ENCODE data around the gene DYNC1LI2.
"Not testable (repeated sequence)": the region's sequence is repeated elsewhere in the genome, so short reads cannot be mapped to it uniquely, and the experiment has no call there.

DYNC1LI2 gene

DNA sequence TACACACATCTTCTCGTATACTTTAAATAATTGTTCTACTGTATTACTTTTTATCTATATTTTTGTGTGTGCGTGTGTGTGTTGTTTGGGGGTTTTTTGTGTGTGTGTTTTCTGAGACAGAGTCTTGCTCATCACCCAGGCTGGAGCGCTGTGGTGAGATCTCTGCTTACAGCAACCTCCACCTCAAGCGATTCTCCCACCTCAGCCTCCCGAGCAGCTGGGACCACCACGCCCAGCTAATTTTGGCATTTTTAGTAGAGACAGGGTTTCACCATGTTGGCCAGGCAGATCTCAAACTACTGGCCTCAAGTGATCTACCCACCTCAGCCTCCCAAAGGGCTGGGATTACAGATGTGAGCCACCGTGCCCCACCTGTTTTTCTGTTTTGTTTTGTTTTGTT, 53.4 kb downstream of the DYNC1LI2 start:
- no peak for DNase-seq (ENCODE audit: low read depth in 4 of 4, low spot score in 1 of 4)

DNA sequence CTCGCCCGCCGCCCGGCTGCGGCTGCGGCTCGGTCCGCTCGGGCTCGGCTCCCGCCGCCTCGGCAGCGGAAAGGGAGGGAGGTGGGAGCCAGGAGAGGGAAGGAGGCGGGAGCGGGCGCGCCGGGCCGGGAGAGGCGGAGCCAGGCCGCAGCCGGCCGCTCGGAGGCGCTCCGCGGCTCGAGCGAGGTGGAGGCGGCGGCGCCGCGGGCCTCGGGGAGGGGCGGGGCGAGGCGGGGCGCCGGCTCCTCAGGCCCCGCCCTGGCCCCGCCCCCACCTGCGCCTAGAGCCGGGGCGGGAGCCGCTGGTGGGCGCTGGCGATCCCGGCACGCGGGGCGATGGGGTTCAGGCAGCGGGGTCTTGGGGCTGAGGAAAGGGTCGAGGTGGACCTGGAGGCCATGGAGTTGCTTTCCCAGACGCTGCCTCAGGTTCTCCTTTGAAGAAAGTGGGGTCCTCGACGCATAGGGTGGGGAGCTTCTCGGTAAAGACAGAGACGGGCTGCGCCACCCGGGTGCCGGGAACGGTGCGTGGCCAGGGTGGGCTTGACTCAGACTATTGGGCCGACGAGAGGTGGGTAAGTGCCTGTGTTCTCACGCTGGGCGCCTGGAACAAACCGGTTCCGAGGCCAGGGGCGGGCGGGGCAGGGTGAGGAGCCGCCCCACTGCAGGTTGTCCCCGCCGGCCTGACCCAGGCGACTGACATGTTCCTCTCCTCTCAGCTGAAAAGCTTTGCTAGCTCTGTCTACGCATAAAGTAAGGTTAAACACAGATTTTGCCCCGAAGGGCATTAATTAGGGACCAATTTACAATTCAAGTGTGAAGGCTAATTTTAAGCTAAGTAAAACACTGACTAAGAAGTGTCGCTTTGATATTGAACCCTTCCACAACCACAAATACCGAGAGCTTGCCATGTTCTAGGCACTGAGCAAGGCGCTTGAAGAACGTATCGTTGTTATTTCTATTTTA, 54.5 kb downstream of the DYNC1LI2 start, which contains the start of gene CMTM4:
Gene CMTM4 (minus strand): TSS at position 75 of the 962 bp plus-strand sequence. CDS start 218 bp downstream, outside the sequence.
- peak; percentile 46 to 71 (median 62) for DNase-seq (ENCODE audit: low read depth in 4 of 4, low spot score in 1 of 4)

DNA sequence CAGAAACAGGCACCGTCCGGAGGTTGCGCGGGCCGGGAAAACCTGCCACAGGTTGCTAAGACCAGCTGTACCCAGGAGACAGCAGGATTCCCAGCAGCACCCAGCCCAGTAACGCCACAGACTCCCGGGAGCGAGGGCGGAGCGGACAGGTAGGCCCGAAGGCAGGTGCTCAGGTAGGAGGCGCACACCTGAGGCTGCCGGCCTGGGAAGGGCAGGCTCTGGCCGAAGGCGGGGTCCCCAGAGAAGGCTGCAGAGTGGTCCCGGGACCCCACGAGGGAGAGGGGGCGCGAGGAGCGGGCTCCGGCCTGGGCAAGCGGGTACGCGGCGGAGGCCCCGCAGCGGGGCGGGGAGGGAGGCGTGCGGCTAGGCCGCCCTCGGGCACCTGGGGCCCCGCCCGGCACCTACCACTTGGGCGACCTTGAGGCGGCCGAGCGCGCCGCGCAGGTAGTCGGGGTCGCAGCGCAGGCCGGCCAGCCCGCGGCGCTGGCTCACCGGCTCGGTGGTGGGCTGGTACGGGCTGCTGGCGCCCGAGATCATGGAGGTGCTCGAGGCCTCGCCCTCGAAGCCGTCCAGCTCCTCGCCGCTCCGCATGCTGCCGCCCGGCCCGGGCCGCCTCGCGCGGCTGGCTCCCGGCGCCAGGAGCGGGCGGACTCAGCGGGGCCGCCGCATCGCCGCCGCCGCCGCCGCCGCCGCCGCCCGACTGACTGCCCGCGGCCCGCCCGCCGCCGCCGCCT, 55.3 kb downstream of the DYNC1LI2 start:
- peak in 1 of 4 experiments; percentile 2 for DNase-seq (ENCODE audit: low read depth in 4 of 4, low spot score in 1 of 4)

DNA sequence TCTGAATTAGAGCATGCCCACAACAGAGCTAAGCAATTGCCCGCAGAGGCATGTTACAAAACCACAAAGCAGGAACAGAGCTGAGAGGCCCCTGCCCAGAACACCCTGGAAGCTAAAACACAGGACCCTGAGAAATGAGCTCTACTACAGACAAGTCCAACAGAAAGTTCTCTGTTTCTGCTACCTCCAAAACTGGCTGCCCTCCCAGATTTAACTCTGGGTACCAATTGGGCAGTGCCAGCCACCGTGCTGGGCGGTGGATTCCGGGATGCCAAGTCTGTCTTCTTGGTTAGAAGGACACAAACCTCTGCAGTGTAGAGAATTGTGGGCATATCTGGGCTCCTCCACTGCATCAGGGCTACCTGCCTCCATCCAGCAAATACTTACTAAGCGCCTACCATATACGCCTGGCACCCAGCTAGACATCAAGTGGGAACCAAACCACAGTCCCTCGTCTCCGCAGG, 55.9 kb downstream of the DYNC1LI2 start:
- no peak for DNase-seq (ENCODE audit: low read depth in 4 of 4, low spot score in 1 of 4)

DNA sequence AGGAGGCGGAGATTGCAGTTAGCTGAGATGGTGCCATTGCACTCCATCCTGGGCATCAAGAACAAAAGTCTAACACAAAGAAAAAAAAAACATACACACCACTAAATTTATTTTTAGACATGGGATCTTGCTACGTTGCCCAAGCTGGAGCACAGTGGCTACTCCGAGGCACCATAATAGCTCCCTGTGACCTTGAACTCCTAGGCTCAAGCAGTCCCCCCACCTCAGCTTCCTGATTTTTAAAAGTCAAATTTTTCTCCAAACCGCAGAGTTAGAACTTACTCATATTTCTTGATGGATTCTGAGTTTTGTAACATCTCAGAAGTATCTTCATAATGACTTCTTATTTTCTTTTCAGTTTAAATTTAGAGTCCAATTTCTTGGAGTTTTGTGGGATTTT, 58.3 kb downstream of the DYNC1LI2 start:
- DNase-seq (ENCODE audit: low read depth in 4 of 4, low spot score in 1 of 4): no peak

DNA sequence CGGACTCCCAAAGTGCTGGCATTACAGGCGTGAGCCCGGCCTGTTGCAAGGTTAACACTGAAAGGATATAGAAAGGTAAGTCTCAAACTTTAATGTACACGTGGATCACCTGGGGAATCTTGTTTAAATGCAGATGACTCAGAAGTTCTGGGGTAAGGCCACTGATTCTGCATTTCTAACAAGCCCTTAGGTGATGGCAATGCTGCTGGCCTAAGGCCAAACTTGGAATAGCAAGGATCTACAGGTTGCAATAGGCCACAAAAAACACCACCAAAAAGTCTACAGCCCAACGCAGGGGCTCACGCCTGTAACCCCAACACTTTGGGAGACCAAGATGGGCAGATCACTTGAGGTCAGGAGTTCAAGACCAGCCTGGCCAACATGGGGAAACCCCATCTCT, 59.1 kb downstream of the DYNC1LI2 start:
- DNase-seq (ENCODE audit: low read depth in 4 of 4, low spot score in 1 of 4): no peak

DNA sequence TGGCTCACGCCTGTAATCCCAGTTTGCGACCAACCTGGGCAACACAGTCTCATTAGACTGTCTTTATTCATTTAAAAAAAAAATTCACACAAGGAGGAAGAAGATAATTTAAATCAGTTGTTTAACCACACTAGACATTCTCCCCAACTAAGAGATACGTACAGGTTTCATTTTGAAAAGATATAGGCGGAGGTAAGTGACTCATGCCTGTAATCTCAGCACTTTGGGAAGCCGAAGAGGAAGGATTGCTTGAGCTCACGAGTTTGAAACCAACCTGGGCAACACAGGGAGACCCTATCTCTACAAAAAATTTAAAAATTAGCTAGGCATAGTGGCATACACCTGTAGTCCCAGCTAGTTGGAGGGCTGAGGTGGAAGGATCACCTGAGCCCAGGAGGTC, 60.2 kb downstream of the DYNC1LI2 start:
- no peak for DNase-seq (ENCODE audit: low read depth in 4 of 4, low spot score in 1 of 4)

DNA sequence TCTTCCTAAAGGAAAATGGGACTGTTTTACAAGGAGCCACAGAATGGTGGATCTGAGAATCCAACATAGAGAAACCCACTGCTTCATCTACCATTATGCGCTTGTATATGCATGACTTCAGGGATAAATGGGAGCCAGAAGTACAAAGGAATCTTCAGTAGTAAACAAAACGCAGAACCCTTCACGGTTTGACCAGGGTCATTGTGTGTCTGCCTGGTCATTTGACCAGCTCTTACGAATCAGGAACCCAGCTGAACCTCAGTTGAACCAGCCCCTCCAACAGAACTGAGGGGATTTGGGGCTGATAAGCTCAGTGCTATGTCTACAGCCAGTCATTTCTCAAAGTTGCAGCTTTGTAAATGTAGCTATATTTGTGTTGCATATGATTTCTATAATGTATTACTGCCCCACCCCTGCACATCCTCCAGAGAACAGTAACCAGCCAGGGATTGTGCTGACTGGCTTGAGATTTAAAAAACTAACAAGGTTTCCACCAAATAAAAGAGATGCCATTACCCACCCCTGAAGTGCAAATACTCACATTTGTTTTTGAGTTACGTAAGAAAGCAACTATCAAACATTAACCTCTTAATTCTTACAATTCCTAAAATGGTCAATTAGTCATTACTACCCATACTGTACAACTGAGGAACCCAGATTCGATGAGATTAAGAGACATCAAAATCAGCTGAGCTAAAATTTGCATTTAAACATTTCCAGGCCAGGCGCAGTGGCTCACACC, 61.1 kb downstream of the DYNC1LI2 start:
- no peak for DNase-seq (ENCODE audit: low read depth in 4 of 4, low spot score in 1 of 4)

DNA sequence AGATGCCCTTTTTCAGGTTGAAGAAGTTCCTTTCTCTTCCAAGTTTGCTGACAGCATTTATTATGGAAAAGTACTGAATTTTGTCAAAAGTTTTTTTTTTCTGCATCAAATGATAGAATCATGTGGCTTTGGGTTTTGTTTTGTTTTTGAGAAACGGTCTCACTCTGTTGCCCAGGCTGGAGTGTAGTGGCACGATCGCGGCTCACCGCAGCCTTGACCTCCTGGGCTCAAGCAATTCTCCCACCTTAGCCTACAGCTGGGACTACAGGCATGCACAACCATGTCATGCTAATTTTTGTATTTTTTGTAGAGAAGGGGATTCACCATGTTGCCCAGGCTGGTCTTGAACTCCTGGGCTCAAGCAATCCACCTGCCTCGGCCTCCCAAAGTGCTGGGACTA, 62.1 kb downstream of the DYNC1LI2 start:
- DNase-seq (ENCODE audit: low read depth in 4 of 4, low spot score in 1 of 4): no peak

DNA sequence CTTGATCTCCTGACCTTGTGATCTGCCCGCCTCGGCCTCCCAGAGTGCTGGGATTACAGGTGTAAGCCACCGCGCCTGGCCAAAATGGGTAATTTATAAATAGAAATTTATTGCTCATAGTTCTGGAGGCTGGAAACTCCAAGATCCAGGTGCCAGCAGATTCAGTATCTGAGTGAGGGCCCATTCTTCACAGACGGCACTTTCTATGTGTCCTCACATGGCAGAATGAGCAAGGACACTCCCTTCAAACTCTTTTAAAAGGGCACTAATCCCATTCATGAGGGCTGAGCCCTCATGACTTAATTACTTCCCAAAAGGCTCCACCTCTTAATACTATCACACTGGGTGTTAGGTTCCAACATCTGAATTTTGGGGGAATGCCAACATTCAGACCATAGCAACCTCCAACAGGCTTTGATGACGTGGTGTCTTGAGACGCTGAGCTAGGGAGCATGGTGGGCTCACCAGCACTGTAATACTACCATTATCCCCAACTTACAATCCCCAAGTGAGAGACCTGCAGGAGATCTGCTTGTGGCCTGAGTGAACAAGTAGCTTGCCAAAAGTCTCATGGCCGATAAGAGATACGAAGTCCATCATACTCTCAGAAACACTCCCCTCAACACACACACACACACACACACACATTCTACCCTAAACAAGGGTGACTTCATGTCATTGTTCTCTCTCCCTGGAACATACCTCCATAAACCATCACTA, 63.3 kb downstream of the DYNC1LI2 start:
- no peak for DNase-seq (ENCODE audit: low read depth in 4 of 4, low spot score in 1 of 4)

DNA sequence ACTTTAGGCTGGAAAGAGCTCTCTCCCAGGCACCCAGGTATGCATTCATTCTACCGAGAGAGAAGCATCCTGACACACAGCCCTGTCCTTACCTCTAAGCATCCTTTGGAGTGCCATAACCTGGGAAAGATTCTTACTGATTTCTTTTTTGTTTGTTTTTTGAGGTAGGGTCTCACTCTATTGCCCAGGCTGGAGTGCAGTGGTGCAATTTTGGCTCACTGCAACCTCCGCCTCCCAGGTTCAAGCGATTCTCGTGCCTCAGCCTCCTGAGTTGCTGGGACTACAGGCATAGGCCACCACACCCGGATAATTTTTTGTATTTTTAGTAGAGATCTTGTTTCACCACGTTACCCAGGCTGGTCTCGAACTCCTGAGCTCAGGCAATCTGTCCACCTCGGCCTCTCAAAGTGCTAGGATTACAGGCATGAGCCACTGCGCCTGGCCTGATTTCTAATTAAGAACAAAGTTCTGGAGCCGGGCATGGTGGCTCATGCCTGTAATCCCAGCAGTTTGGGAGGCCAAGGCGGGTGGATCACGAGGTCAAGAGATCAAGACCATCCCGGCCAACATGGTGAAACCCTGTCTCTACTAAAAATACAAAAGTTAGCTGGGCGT, 65.8 kb downstream of the DYNC1LI2 start:
- DNase-seq (ENCODE audit: low read depth in 4 of 4, low spot score in 1 of 4): not testable (repeated sequence)

DNA sequence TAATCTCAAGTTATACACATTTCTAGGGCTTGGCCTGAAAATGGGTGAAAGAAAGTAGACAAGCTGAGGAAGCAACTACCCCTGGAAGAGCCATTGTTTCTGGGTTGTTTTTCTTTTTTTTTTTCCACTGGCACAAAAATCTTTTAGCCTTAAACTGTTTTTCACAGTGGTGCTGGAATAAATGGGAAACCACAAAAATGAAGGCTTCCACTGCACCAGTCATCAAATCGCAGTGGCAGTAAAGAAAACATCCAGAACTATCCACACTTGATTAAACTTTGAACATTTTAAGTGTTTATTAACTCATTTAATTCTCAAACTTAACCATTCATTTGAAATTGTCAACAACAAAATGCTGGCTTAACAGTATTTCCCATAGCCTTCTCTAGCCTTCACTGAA, 69.1 kb downstream of the DYNC1LI2 start:
- no peak for DNase-seq (ENCODE audit: low read depth in 4 of 4, low spot score in 1 of 4)

DNA sequence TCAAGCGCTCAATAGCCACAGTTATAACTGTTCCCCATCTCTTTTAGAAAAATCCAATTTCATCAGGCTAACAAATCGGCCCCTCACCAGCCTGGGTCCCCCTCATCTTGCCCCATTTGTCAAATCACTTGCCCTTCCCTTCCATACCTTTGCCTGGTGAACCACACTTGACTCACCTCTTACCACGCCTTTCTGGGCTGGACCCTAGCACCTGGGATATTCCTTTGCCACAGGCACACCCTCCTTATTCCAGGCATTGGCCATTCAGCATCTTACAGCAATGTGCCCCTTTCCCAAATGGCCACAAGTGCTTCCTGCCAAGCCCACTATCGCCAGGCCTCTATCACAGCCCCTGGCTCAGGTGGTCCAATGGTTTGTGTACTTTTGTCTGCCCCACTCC, 69.7 kb downstream of the DYNC1LI2 start:
- no peak for DNase-seq (ENCODE audit: low read depth in 4 of 4, low spot score in 1 of 4)

DNA sequence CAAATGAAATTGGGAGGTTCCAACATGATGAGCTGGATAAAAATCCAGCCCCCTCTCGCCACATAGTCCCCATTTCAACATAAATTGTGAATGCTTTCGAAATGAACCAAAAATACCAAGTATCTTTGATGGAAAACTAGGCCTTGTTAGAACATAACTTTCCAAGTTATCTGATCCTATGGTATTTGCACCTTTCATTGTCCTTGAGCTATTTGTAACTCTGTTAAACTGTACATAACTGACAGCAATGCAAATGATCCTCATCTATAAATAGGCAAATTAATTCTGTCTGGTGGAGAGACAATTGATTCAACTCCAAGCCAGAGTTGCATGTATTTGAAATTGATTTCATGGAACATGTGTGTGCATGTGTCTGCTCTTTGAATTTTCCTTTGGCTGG, 73.1 kb downstream of the DYNC1LI2 start:
- no peak for DNase-seq (ENCODE audit: low read depth in 4 of 4, low spot score in 1 of 4)

DNA sequence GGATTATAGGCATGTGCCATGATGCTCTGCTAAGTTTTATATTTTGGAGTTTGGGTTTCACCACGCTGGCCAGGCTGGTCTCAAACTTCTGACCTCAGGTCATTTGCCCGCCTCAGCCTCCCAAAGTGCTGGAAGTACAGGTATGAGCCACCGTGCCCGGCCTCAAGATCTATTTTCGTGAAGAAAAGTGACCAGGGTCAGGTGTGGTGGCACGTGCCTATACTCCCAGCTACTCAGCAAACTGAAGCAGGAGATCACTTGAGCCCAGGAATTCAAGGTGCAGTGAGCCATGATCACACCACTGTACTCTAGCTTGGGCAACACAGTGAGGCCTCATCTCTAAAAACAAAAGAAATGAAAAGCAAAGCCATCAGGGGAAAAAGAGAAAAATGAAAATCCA, 73.6 kb downstream of the DYNC1LI2 start:
- no peak for DNase-seq (ENCODE audit: low read depth in 4 of 4, low spot score in 1 of 4)

DNA sequence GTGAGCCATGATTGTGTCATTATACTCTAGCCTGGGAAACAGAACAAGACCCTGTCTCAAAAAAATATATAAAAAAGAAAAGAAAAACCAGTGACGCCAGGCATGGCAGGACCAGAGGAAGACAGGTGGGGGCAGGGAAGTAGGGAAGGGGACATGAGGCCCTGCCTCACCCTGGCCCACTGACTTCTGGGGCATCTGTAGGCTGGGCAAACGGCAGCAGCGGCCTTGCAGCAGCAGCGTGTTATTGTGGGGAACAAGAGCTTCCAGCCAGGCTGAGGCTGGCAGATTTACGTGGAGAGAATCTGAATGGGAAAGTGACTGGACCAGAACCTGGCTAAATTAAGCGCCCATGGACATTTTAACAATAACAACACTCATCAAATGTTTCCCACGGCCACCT, 74.2 kb downstream of the DYNC1LI2 start:
- DNase-seq (ENCODE audit: low read depth in 4 of 4, low spot score in 1 of 4): no peak

DNA sequence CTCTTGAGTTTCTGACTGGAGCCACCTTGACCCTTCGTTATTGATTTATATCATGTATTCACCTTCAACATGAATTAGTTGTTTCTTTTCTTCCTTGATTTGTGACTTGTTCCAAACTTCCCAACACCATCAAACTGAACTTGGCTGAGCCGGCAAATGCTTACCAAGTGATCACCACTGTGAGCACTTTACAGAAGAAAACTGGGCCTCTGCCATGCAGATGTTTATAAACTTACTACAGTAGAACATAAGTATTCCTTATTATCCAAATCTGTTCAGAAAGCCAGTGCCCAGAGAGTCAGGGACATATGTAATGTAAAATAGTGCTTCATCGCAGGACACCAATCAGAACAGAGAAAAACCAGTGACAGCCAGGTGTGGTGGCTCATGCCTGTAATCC, 74.8 kb downstream of the DYNC1LI2 start:
- no peak for DNase-seq (ENCODE audit: low read depth in 4 of 4, low spot score in 1 of 4)

DNA sequence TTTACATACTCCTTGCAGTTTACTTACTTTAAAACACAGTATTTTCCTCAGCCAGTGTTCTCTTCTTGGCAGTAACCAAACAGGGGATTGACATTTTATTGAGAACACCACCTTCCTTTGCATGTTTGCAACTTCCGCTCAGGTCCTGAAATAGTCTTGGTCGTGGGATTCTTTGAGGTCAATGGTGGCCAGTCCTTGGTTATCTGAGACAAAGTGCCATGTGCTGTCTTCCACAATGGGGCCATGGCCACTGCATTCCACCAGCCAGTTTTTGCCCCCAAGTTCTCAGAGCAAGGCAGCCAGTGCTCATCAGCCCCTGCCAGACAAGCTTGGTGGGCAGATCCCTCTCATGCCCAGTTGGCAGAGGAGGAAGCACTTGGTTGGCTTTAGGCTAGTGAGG, 77.7 kb downstream of the DYNC1LI2 start:
- DNase-seq (ENCODE audit: low read depth in 4 of 4, low spot score in 1 of 4): no peak

Measured in stimulated activated CD4-positive, alpha-beta T cell treated with anti-CD3 and anti-CD28 coated beads, Interleukin-1b, Interleukin-23, amount 100 ng/mL, for 24 hours (primary cell).